Left lung (tissue), 10 donors: ENCODE measurements around the gene ANKRD10. TPM values are rescaled to one million over a fixed set of nuclear protein-coding genes. Genes with fewer than 3 reads are reported as not detected.
A peak's percentile ranks its signal among the peaks of the same experiment; 100 is the strongest.

ENCODE experiments used
- ATAC-seq: fragments of 200-7000 bp; cut with Tn5 transposase; one replicate; pipeline ENCODE4 v1.9.1; 2020; ENCODE audit warnings: moderate library complexity
- DNase-seq, 4 donors: peaks; one replicate each; pipeline ENCODE4 v3.0.0-alpha.2; 2013 to 2020
- H3K27ac ChIP-seq, 2 donors: fragments of 200-600 bp; sonication (generic) in 1 of 2; one replicate each; pipeline versions ENCODE4 v1.5.0 to v1.8.0; 2020 to 2021
- H3K27me3 ChIP-seq, 2 donors: fragments of 200-600 bp; sonication (generic) in 1 of 2; one replicate each; pipeline versions ENCODE4 v1.5.0 to v1.8.0; 2020 to 2021
- H3K36me3 ChIP-seq, 2 donors: fragments of 200-600 bp; sonication (generic) in 1 of 2; one replicate each; pipeline versions ENCODE4 v1.5.0 to v1.8.0; 2020 to 2021
- H3K4me1 ChIP-seq, 2 donors: fragments of 200-600 bp; one replicate each; pipeline ENCODE4 v1.8.0; 2021
- H3K4me3 ChIP-seq, 2 donors: fragments of 200-600 bp; sonication (generic) in 1 of 2; one replicate each; pipeline versions ENCODE4 v1.5.0 to v1.8.0; 2020 to 2021; ENCODE audit warnings: mild to moderate bottlenecking in 1 of 2
- H3K9me3 ChIP-seq, 2 donors: fragments of 200-600 bp; sonication (generic) in 1 of 2; one replicate each; pipeline versions ENCODE4 v1.5.0 to v1.8.0; 2020 to 2021
- CTCF ChIP-seq, 2 donors: fragments of 200-600 bp; sonication (generic) in 1 of 2; IDR thresholded peaks; one replicate each; pipeline versions ENCODE4 v1.5.0 to v1.8.0; 2021; ENCODE audit warnings: antibody characterized with exemption in 2 of 2
- intact Hi-C, 2 donors: fragments of 100-400 bp; cut with DNase I; formaldehyde crosslinking; loops; one replicate each; pipeline versions ENCODE4 v1.11.2 to v1.14.2; 2022
- polyA plus RNA-seq, 6 donors: library from polyadenylated mRNA; unstranded; fragments of 120-200 nt; gene quantifications; one replicate each; pipeline ENCODE4 v1.2.1, GENCODE V29; 2013; ENCODE audit not compliant: insufficient read length in 6 of 6
- total RNA-seq, 2 donors: library from RNA; stranded (reverse); fragmentation: NEBNext Ultra II Directional; extraction: Animal tissue kit (Norgen Biotek cat#: 25700); gene quantifications; one replicate each; pipeline ENCODE4 v1.2.1, GENCODE V29; 2021
- donor health status: DM: no; HTN: yes; CAD: no.
- donor health status: DM: no; HTN: no; CAD: no.

The ANKRD10 gene
- total and polyA plus RNA-seq, 8 donors: 101 to 489 (median 426) TPM

- H3K27me3 ChIP-seq: no peaks in the 10 kb centered on the region
- no peaks in the 10 kb centered on the region for H3K36me3 ChIP-seq
- H3K9me3 ChIP-seq: peaks cover 0 to 28% of the 10 kb centered on the region in 2 donors
- ATAC-seq (no peak), DNase-seq (no peak)
- TF ChIP-seq CTCF (IDR thresholded peaks at IDR 0.05): no peak
- no peaks in the 10 kb centered on the region for H3K4me1 ChIP-seq
- H3K27ac ChIP-seq: no peak overlapping the region
- H3K4me3 ChIP-seq: no peak overlapping the region
- intact Hi-C loops: loop anchor here in 1 of 2 donors (10.0 kb wide), 1 partner anchor 98 kb away; no protein-coding TSS in a partner anchor
Observed at GRCh38 chr13:110936519-110936918, 21.6 kb upstream of the ANKRD10 start.

GRCh38 chr13:110932588-110932987 is 17.7 kb upstream of the ANKRD10 start:
- Histone ChIP-seq H3K27ac (no peak overlapping the region), H3K4me3 (no peak overlapping the region), H3K36me3 (no peaks in the 10 kb centered on the region), H3K27me3 (peaks cover 0 to 18% of the 10 kb centered on the region in 2 donors), H3K9me3 (peaks cover 0 to 31% of the 10 kb centered on the region in 2 donors), H3K4me1 (no peaks in the 10 kb centered on the region)
- ATAC-seq (no peak), DNase-seq (no peak)
- intact Hi-C loops: loop anchor here in 1 of 2 donors (10.0 kb wide), 1 partner anchor 102 kb away; no protein-coding TSS in a partner anchor
- TF ChIP-seq CTCF (IDR thresholded peaks at IDR 0.05): no peak

- TF ChIP-seq CTCF (IDR thresholded peaks at IDR 0.05): no peak
- Histone ChIP-seq H3K27me3 (peaks cover 0 to 26% of the 10 kb centered on the region in 2 donors), H3K4me1 (no peaks in the 10 kb centered on the region), H3K27ac (no peak overlapping the region), H3K4me3 (no peak overlapping the region), H3K36me3 (no peaks in the 10 kb centered on the region), H3K9me3 (peaks cover 0 to 24% of the 10 kb centered on the region in 2 donors)
- ATAC-seq (no peak), DNase-seq (no peak)
- intact Hi-C loops: no loop called here
Observed at GRCh38 chr13:110929104-110929777, 14.4 kb upstream of the ANKRD10 start.

GRCh38 chr13:110925023-110925612 is 10.2 kb upstream of the ANKRD10 start:
- intact Hi-C loops: no loop called here
- Histone ChIP-seq H3K9me3 (peaks cover 0 to 3% of the 10 kb centered on the region in 2 donors), H3K4me3 (no peak overlapping the region), H3K4me1 (no peaks in the 10 kb centered on the region), H3K27ac (no peak overlapping the region), H3K27me3 (peaks cover 9 to 50% of the 10 kb centered on the region in 2 donors), H3K36me3 (no peaks in the 10 kb centered on the region)
- TF ChIP-seq CTCF (IDR thresholded peaks at IDR 0.05): no peak
- DNase-seq (peak in 1 of 4 donors; percentile 56), ATAC-seq (no peak)

- TF ChIP-seq CTCF (IDR thresholded peaks at IDR 0.05): no peak
- Histone ChIP-seq H3K4me1 (no peaks in the 10 kb centered on the region), H3K4me3 (no peak overlapping the region), H3K27ac (no peak overlapping the region), H3K36me3 (no peaks in the 10 kb centered on the region), H3K9me3 (no peaks in the 10 kb centered on the region), H3K27me3 (peaks cover 9 to 49% of the 10 kb centered on the region in 2 donors)
- no peak for ATAC-seq
- no peak for DNase-seq
- intact Hi-C loops: no loop called here
Observed at GRCh38 chr13:110924639-110924934, 9.7 kb upstream of the ANKRD10 start.
